T-cell (primary cell): Measurements from ENCODE around the gene MED16. TPM values are rescaled to one million over a fixed set of nuclear protein-coding genes. Genes with fewer than 3 reads are reported as not detected.

Experiments
- ATAC-seq, 4 experiments: fragments of 200-7000 bp in 3 of 4; fragments of 150-1000 bp in 1 of 4; cut with Tn5 transposase; replicated peaks in 1 of 4; 1 replicate in 3 of 4; 2 replicates in 1 of 4; pipeline ENCODE4 v1.10.0; 2021; ENCODE audit warnings: moderate library complexity in 3 of 4, mild to moderate bottlenecking in 2 of 4, moderate number of reproducible peaks in 1 of 4
- CTCF ChIA-PET, 2 donors: fragments of 300-600 bp; sonication (Branson Sonifier 250); formaldehyde crosslinking; loops; one replicate each; lab custom pipeline; 2022; ENCODE audit warnings: antibody characterized with exemption in 2 of 2; lab: Charles Lee
- POLR2A ChIA-PET, 2 donors: fragments of 300-600 bp; sonication (Branson Sonifier 250); formaldehyde crosslinking; loops; one replicate each; lab custom pipeline; 2022; ENCODE audit warnings: antibody characterized with exemption in 2 of 2; lab: Charles Lee
- DNase-seq, 35 experiments: peaks; one replicate each; pipeline versions ENCODE4 v3.0.0 to v3.0.0-alpha.2; 2013 to 2023
- H3K27ac ChIP-seq: one replicate; pipeline ENCODE4 v1.5.1; 2013; ENCODE audit warnings: low read length
- H3K27me3 ChIP-seq, 2 experiments: replicated peaks in 1 of 2; 1 replicate in 1 of 2; 2 replicates in 1 of 2; pipeline versions ENCODE4 v1.6.1 to v1.7.0; 2013; ENCODE audit warnings: low read length in 1 of 2, mixed read lengths in 1 of 2; ENCODE audit not compliant: control insufficient read depth in 2 of 2, insufficient read depth in 2 of 2; ENCODE audit errors: extremely low read depth in 1 of 2
- H3K36me3 ChIP-seq, 2 donors: 1 replicate in 1 of 2; 2 replicates in 1 of 2; pipeline versions ENCODE4 v1.6.1 to v1.7.0; 2013; ENCODE audit warnings: low read length in 1 of 2; ENCODE audit not compliant: control insufficient read depth in 2 of 2, insufficient read depth in 1 of 2; ENCODE audit errors: extremely low read depth in 1 of 2
- H3K4me1 ChIP-seq, 2 experiments: 1 replicate in 1 of 2; 2 replicates in 1 of 2; pipeline versions ENCODE4 v1.6.1 to v1.7.0; 2013; ENCODE audit warnings: low read length in 2 of 2, mixed read lengths in 1 of 2; ENCODE audit not compliant: insufficient read depth in 2 of 2, control insufficient read depth in 1 of 2; ENCODE audit errors: extremely low read depth in 1 of 2
- H3K4me3 ChIP-seq, 2 donors: 1 replicate in 1 of 2; 2 replicates in 1 of 2; pipeline versions ENCODE4 v1.5.1 to v1.7.0; 2013; ENCODE audit warnings: mild to moderate bottlenecking in 2 of 2, low read length in 1 of 2, moderate library complexity in 1 of 2; ENCODE audit not compliant: control insufficient read depth in 1 of 2; ENCODE audit errors: extremely low read depth in 1 of 2
- H3K9me3 ChIP-seq: 2 replicates; pipeline ENCODE4 v1.7.0; 2013
- H3K27ac Mint-ChIP-seq, 2 donors: one replicate each; pipeline ENCODE4 v1.8.0; 2020 to 2021; ENCODE audit warnings: mild to moderate bottlenecking in 2 of 2, mixed read lengths in 2 of 2
- H3K27me3 Mint-ChIP-seq, 2 donors: one replicate each; pipeline ENCODE4 v1.8.0; 2021 to 2022; ENCODE audit warnings: mixed read lengths in 2 of 2
- H3K36me3 Mint-ChIP-seq: one replicate; pipeline ENCODE4 v1.8.0; 2021; ENCODE audit warnings: mixed read lengths
- H3K4me1 Mint-ChIP-seq, 3 donors: one replicate each; pipeline ENCODE4 v1.8.0; 2020 to 2022; ENCODE audit warnings: mixed read lengths in 3 of 3, mild to moderate bottlenecking in 1 of 3
- H3K4me3 Mint-ChIP-seq, 3 donors: one replicate each; pipeline ENCODE4 v1.8.0; 2020 to 2022; ENCODE audit warnings: mild to moderate bottlenecking in 3 of 3, mixed read lengths in 3 of 3, moderate library complexity in 3 of 3
- H3K9me3 Mint-ChIP-seq, 3 donors: one replicate each; pipeline ENCODE4 v1.8.0; 2020 to 2022; ENCODE audit warnings: mixed read lengths in 3 of 3
- WGBS: methylation state at CpG from one replicate; pipeline ENCODE4 v1.1.5; 2013; ENCODE audit warnings: missing lambda C conversion rate; ENCODE audit not compliant: insufficient coverage; 5-methylcytosine and 5-hydroxymethylcytosine counted together
- total RNA-seq, 35 experiments: library from RNA in 6 of 35; stranded (reverse) in 6 of 35; fragments of 120-200 nt in 1 of 35; gene quantifications; one replicate each; pipeline versions ENCODE4 v1.2.1 to v1.2.4 and lab custom pipeline; 2013 to 2026

Gene MED16
- total RNA-seq, 5 donors from 2014 or later (not counting 1 experiment from before 2014, with no cell fraction given) = 55.0 to 105 (median 92.4) TPM

- WGBS = 92% methylated on average over 14 of the region's 18 CpGs
- Histone ChIP-seq H3K4me1 (peaks cover 7 to 54% of the 10 kb centered on the region in 2 experiments), H3K27me3 (no peaks in the 10 kb centered on the region), H3K9me3 (no peaks in the 10 kb centered on the region), H3K4me3 (no peak overlapping the region), H3K27ac (no peak overlapping the region), H3K36me3 (no peaks in the 10 kb centered on the region)
- Mint-ChIP-seq H3K27ac (no peak overlapping the region), H3K4me3 (peak overlapping the region in 2 of 3 donors; percentile 9 to 78), H3K36me3 (no peaks in the 10 kb centered on the region), H3K9me3 (no peaks in the 10 kb centered on the region), H3K4me1 (peaks cover 19 to 21% (median 20%) of the 10 kb centered on the region in 3 donors), H3K27me3 (no peaks in the 10 kb centered on the region)
- ATAC-seq = no peak
- DNase-seq = no peak
- CTCF ChIA-PET = no interaction called here
- POLR2A ChIA-PET = no interaction called here
Measured at GRCh38 chr19:928471-929202, 35.6 kb upstream of the MED16 start.

GRCh38 chr19:927780-928401 lies 34.9 kb upstream of the MED16 start:
- Mint-ChIP-seq H3K4me3 (peak overlapping the region; percentile 13 to 78 (median 49)), H3K9me3 (no peaks in the 10 kb centered on the region), H3K36me3 (no peaks in the 10 kb centered on the region), H3K27ac (peak overlapping the region in 1 of 2 donors; percentile 16), H3K4me1 (peaks cover 17 to 19% (median 18%) of the 10 kb centered on the region in 3 donors), H3K27me3 (no peaks in the 10 kb centered on the region)
- Histone ChIP-seq H3K27me3 (no peaks in the 10 kb centered on the region), H3K36me3 (no peaks in the 10 kb centered on the region), H3K27ac (no peak overlapping the region), H3K4me1 (peaks cover 7 to 49% of the 10 kb centered on the region in 2 experiments), H3K9me3 (no peaks in the 10 kb centered on the region), H3K4me3 (no peak overlapping the region)
- POLR2A ChIA-PET = no interaction called here
- WGBS = 98% methylated on average over 6 of the region's 12 CpGs
- CTCF ChIA-PET = no interaction called here
- ATAC-seq = no peak
- DNase-seq = no peak

- Histone ChIP-seq H3K36me3 (no peaks in the 10 kb centered on the region), H3K4me1 (peaks cover 5 to 44% of the 10 kb centered on the region in 2 experiments), H3K27ac (no peak overlapping the region), H3K4me3 (no peak overlapping the region), H3K9me3 (no peaks in the 10 kb centered on the region), H3K27me3 (no peaks in the 10 kb centered on the region)
- DNase-seq = no peak
- CTCF ChIA-PET = no interaction called here
- no peak overlapping the region for H3K27ac Mint-ChIP-seq
- ATAC-seq = no peak
- H3K36me3 Mint-ChIP-seq = no peaks in the 10 kb centered on the region
- WGBS = no CpG with 5 or more reads among the region's 15 CpGs
- H3K27me3 Mint-ChIP-seq = no peaks in the 10 kb centered on the region
- no peaks in the 10 kb centered on the region for H3K9me3 Mint-ChIP-seq
- peak overlapping the region in 2 of 3 donors; percentile 49 to 78 for H3K4me3 Mint-ChIP-seq
- H3K4me1 Mint-ChIP-seq = peaks cover 11 to 16% (median 15%) of the 10 kb centered on the region in 3 donors
- POLR2A ChIA-PET = no interaction called here
Measured at GRCh38 chr19:927351-927779, 34.4 kb upstream of the MED16 start.

- Mint-ChIP-seq H3K27ac (peak overlapping the region; percentile 39 to 66), H3K36me3 (no peaks in the 10 kb centered on the region), H3K27me3 (no peaks in the 10 kb centered on the region), H3K4me3 (peak overlapping the region; percentile 74 to 78 (median 75)), H3K9me3 (no peaks in the 10 kb centered on the region), H3K4me1 (peaks cover 10 to 15% (median 14%) of the 10 kb centered on the region in 3 donors)
- peaks cover 0 to 39% of the 10 kb centered on the region in 2 experiments for H3K4me1 ChIP-seq
- no peak overlapping the region for H3K27ac ChIP-seq
- H3K4me3 ChIP-seq = peak overlapping the region; percentile 81 to 82
- ATAC-seq (no peak), DNase-seq (peak in 2 of 35 experiments; percentile 25 to 48)
- WGBS = under 1% methylated on average over 30 of the region's 52 CpGs
- POLR2A ChIA-PET = no interaction called here
- no peaks in the 10 kb centered on the region for H3K27me3 ChIP-seq
- CTCF ChIA-PET = no interaction called here
- no peaks in the 10 kb centered on the region for H3K36me3 ChIP-seq
- no peaks in the 10 kb centered on the region for H3K9me3 ChIP-seq
Measured at GRCh38 chr19:926589-927350, 33.8 kb upstream of the MED16 start.

GRCh38 chr19:926323-926588 lies 33.3 kb upstream of the MED16 start:
- Histone ChIP-seq H3K36me3 (no peaks in the 10 kb centered on the region), H3K4me3 (peak overlapping the region; percentile 81 to 82), H3K27ac (no peak overlapping the region), H3K27me3 (no peaks in the 10 kb centered on the region), H3K4me1 (peaks cover 0 to 42% of the 10 kb centered on the region in 2 experiments), H3K9me3 (no peaks in the 10 kb centered on the region)
- Mint-ChIP-seq H3K27me3 (no peaks in the 10 kb centered on the region), H3K4me1 (peaks cover 15 to 19% (median 17%) of the 10 kb centered on the region in 3 donors), H3K36me3 (no peaks in the 10 kb centered on the region), H3K9me3 (no peaks in the 10 kb centered on the region), H3K27ac (no peak overlapping the region), H3K4me3 (peak overlapping the region; percentile 74 to 78 (median 74))
- 0% methylated on average over 12 of the region's 21 CpGs for WGBS
- ChIA-PET CTCF (no interaction called here), POLR2A (no interaction called here)
- no peak for ATAC-seq
- DNase-seq = no peak

- ChIA-PET CTCF (no interaction called here), POLR2A (no interaction called here)
- H3K27me3 Mint-ChIP-seq = no peaks in the 10 kb centered on the region
- H3K4me3 ChIP-seq = peak within 1 kb of the TSS; percentile 81 to 82
- H3K27ac Mint-ChIP-seq = peak within 1 kb of the TSS; percentile 39 to 66
- H3K36me3 Mint-ChIP-seq = no peaks in the 10 kb centered on the region
- no peaks in the 10 kb centered on the region for H3K9me3 ChIP-seq
- H3K4me1 ChIP-seq = peaks cover 0 to 48% of the 10 kb centered on the region in 2 experiments
- no peaks in the 10 kb centered on the region for H3K36me3 ChIP-seq
- ATAC-seq (peak; percentile 73 to 78 (median 77)), DNase-seq (peak in 32 of 35 experiments; percentile 49 to 83 (median 65))
- no peaks in the 10 kb centered on the region for H3K9me3 Mint-ChIP-seq
- peak within 1 kb of the TSS; percentile 65 for H3K27ac ChIP-seq
- WGBS = 0% methylated on average over 63 of the region's 97 CpGs
- H3K4me1 Mint-ChIP-seq = peaks cover 14 to 17% (median 17%) of the 10 kb centered on the region in 3 donors
- peak within 1 kb of the TSS; percentile 74 to 78 (median 78) for H3K4me3 Mint-ChIP-seq
- H3K27me3 ChIP-seq = no peaks in the 10 kb centered on the region
Measured at GRCh38 chr19:925526-926322, 32.7 kb upstream of the MED16 start, which contains the start of gene ARID3A. Gene ARID3A (plus strand): TSS chr19:926035. CDS start chr19:929529, 3,494 bp downstream.
